Sigmoid colon (tissue), 3 donors: ENCODE data around the gene MEPCE.

Experiments
- POLR2A ChIP-seq, 2 donors: fragments of 450-650 bp; IDR thresholded peaks; one replicate each; pipeline ENCODE4 v1.6.1; 2016; ENCODE audit warnings: antibody characterized with exemption in 2 of 2, mild to moderate bottlenecking in 2 of 2, moderate library complexity in 2 of 2
- TF ChIP-seq, protein P1 (sequence below), 4 experiments: fragments of 450-650 bp in 3 of 4; fragments of 200-600 bp in 1 of 4; IDR thresholded peaks; one replicate each; pipeline ENCODE4 v1.5.1; 2016 to 2019; ENCODE audit warnings: antibody characterized with exemption in 4 of 4, mild to moderate bottlenecking in 3 of 4, moderate library complexity in 2 of 4

- TF ChIP-seq, protein P1, sequence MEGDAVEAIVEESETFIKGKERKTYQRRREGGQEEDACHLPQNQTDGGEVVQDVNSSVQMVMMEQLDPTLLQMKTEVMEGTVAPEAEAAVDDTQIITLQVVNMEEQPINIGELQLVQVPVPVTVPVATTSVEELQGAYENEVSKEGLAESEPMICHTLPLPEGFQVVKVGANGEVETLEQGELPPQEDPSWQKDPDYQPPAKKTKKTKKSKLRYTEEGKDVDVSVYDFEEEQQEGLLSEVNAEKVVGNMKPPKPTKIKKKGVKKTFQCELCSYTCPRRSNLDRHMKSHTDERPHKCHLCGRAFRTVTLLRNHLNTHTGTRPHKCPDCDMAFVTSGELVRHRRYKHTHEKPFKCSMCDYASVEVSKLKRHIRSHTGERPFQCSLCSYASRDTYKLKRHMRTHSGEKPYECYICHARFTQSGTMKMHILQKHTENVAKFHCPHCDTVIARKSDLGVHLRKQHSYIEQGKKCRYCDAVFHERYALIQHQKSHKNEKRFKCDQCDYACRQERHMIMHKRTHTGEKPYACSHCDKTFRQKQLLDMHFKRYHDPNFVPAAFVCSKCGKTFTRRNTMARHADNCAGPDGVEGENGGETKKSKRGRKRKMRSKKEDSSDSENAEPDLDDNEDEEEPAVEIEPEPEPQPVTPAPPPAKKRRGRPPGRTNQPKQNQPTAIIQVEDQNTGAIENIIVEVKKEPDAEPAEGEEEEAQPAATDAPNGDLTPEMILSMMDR (IDR thresholded peaks at IDR 0.05): no peak
- TF ChIP-seq POLR2A (IDR thresholded peaks at IDR 0.05): no peak
Observed at GRCh38 chr7:100475549-100475948, 45.9 kb downstream of the MEPCE start.
